Panc1 (cell line): ENCODE results near the gene PPP1R9B. TPM values are rescaled to one million over a fixed set of nuclear protein-coding genes. Genes with fewer than 3 reads are reported as not detected.

Experiments used
- ATAC-seq: fragments of 200-7000 bp; cut with Tn5 transposase; 2 replicates; pipeline ENCODE4 v1.9.1; 2020; ENCODE audit warnings: mild to moderate bottlenecking, moderate library complexity
- BruUV-seq: library from RNA; stranded (reverse); fragments of 400-500 nt; replicated peaks from 2 replicates; lab custom pipeline; 2021; lab: Mats Ljungman, UMichigan
- CTCF ChIA-PET: fragments of 300-600 bp; sonication (Branson Sonifier 250); formaldehyde crosslinking; loops from one replicate; lab custom pipeline; 2022; ENCODE audit warnings: antibody characterized with exemption; lab: Charles Lee
- POLR2A ChIA-PET: fragments of 300-600 bp; sonication (Branson Sonifier 250); formaldehyde crosslinking; loops from one replicate; lab custom pipeline; 2022; ENCODE audit warnings: antibody characterized with exemption; lab: Charles Lee
- DNase-seq: peaks from one replicate; pipeline ENCODE4 v3.0.0-alpha.2; 2010; ENCODE audit warnings: low read depth, low spot score
- H3K27ac ChIP-seq: 2 replicates; pipeline ENCODE4 v1.5.1; 2011; ENCODE audit warnings: mild to moderate bottlenecking, low read length, inconsistent platforms
- H3K27me3 ChIP-seq: fragments of 200-500 bp; sonication (Bioruptor generic); 2 replicates; pipeline ENCODE4 v1.6.0; 2014; ENCODE audit warnings: low read length, inconsistent platforms; ENCODE audit not compliant: control insufficient read depth, insufficient read depth
- H3K36me3 ChIP-seq: fragments of 200-500 bp; sonication (Bioruptor generic); 2 replicates; pipeline ENCODE4 v1.5.1; 2014; ENCODE audit warnings: inconsistent platforms, mild to moderate bottlenecking, low read length, moderate library complexity; ENCODE audit not compliant: control insufficient read depth, insufficient read depth
- H3K4me1 ChIP-seq: 2 replicates; pipeline ENCODE4 v1.5.1; 2011; ENCODE audit warnings: inconsistent platforms, mild to moderate bottlenecking, low read length, moderate library complexity; ENCODE audit not compliant: control insufficient read depth, insufficient read depth
- H3K4me3 ChIP-seq, 2 experiments: 2 replicates each; pipeline ENCODE4 v1.5.1; 2011 to 2012; ENCODE audit warnings: low read depth in 2 of 2, low read length in 2 of 2, mild to moderate bottlenecking in 2 of 2, inconsistent platforms in 1 of 2, moderate library complexity in 1 of 2
- H3K9me3 ChIP-seq: fragments of 200-500 bp; sonication (Bioruptor generic); 2 replicates; pipeline ENCODE4 v1.5.1; 2014; ENCODE audit warnings: low read depth, mild to moderate bottlenecking, inconsistent platforms, low read length, moderate library complexity; ENCODE audit not compliant: control insufficient read depth, insufficient read depth
- CTCF ChIP-seq: fragments of 450-650 bp; IDR thresholded peaks from 2 replicates; pipeline ENCODE4 v1.5.1; 2017; ENCODE audit warnings: mild to moderate bottlenecking
- POLR2AphosphoS5 ChIP-seq: IDR thresholded peaks from 2 replicates; pipeline ENCODE4 v1.6.1; 2012; ENCODE audit warnings: mild to moderate bottlenecking, low read depth, low read length, moderate library complexity
- REST ChIP-seq, 2 experiments: IDR thresholded peaks; 2 replicates each; pipeline ENCODE4 v1.6.1; 2011 to 2012; ENCODE audit warnings: low read depth in 2 of 2, control low read depth in 1 of 2, low read length in 1 of 2, mild to moderate bottlenecking in 1 of 2, moderate library complexity in 1 of 2; ENCODE audit not compliant: insufficient read depth in 1 of 2
- SIN3A ChIP-seq: IDR thresholded peaks from 2 replicates; pipeline ENCODE4 v1.6.1; 2012; ENCODE audit warnings: low read depth, mild to moderate bottlenecking, low read length, moderate library complexity, borderline replicate concordance; ENCODE audit not compliant: insufficient read depth
- TCF7L2 ChIP-seq: IDR thresholded peaks from 2 replicates; pipeline ENCODE4 v1.6.1; 2011; ENCODE audit warnings: mild to moderate bottlenecking, low read depth, low read length, inconsistent platforms
- in situ Hi-C: cut with HindIII; loops from 2 replicates; pipeline ENCODE4 v1.10.0; 2016; ENCODE audit warnings: low sequenced_read_pairs, low pct_unique_long_range_greater_than_20kb
- intact Hi-C: fragments of 100-400 bp; cut with micrococcal nuclease; formaldehyde crosslinking; loops from one replicate; pipeline ENCODE4 v1.10.0; 2022; ENCODE audit not compliant: unreplicated experiment
- total RNA-seq: library from RNA; stranded (reverse); gene quantifications from one replicate; pipeline ENCODE4 v1.2.1, GENCODE V29; 2021; ENCODE audit not compliant: unreplicated experiment

PPP1R9B gene
- total RNA-seq, 1 experiment from 2014 or later = 114 TPM

GRCh38 chr17:50181591-50182560 lies 31.4 kb upstream of the PPP1R9B start:
- BruUV-seq = no TSS peak
- CTCF ChIA-PET = no interaction called here
- no peak for TF ChIP-seq POLR2AphosphoS5
- no peak for TF ChIP-seq SIN3A
- no peak for TF ChIP-seq TCF7L2
- DNase-seq = no peak
- in situ Hi-C loops (no loop called here), intact Hi-C loops (no loop called here)
- POLR2A ChIA-PET = no interaction called here
- no peaks in the 10 kb centered on the region for H3K27me3 ChIP-seq
- H3K27ac ChIP-seq = no peak overlapping the region
- H3K9me3 ChIP-seq = no peaks in the 10 kb centered on the region
- H3K4me3 ChIP-seq = no peak overlapping the region
- ATAC-seq = no peak
- H3K4me1 ChIP-seq = peaks cover 31% of the 10 kb centered on the region
- H3K36me3 ChIP-seq = no peaks in the 10 kb centered on the region

GRCh38 chr17:50181144-50181543 lies 30.7 kb upstream of the PPP1R9B start:
- TF ChIP-seq SIN3A (no peak), POLR2AphosphoS5 (no peak), TCF7L2 (no peak), CTCF (no peak), REST (IDR thresholded peaks at IDR 0.05; ENCODE audit: insufficient read depth in 1 of 2, low read depth in 2 of 2, low read length in 1 of 2) (no peak)
- Histone ChIP-seq H3K27me3 (no peaks in the 10 kb centered on the region), H3K4me1 (peaks cover 35% of the 10 kb centered on the region), H3K27ac (no peak overlapping the region), H3K9me3 (no peaks in the 10 kb centered on the region), H3K4me3 (no peak overlapping the region), H3K36me3 (no peaks in the 10 kb centered on the region)
- CTCF ChIA-PET = no interaction called here
- intact Hi-C loops (no loop called here), in situ Hi-C loops (no loop called here)
- POLR2A ChIA-PET = no interaction called here
- no peak for DNase-seq
- ATAC-seq = no peak
- BruUV-seq = no TSS peak

GRCh38 chr17:50180620-50181019 lies 30.1 kb upstream of the PPP1R9B start:
- TF ChIP-seq POLR2AphosphoS5 (no peak), SIN3A (no peak), TCF7L2 (no peak), REST (IDR thresholded peaks at IDR 0.05; ENCODE audit: insufficient read depth in 1 of 2, low read depth in 2 of 2, low read length in 1 of 2) (no peak), CTCF (no peak)
- CTCF ChIA-PET = no interaction called here
- Histone ChIP-seq H3K4me1 (peaks cover 40% of the 10 kb centered on the region), H3K9me3 (no peaks in the 10 kb centered on the region), H3K27ac (no peak overlapping the region), H3K4me3 (no peak overlapping the region), H3K36me3 (no peaks in the 10 kb centered on the region), H3K27me3 (no peaks in the 10 kb centered on the region)
- no TSS peak for BruUV-seq
- intact Hi-C loops = no loop called here
- no peak for DNase-seq
- ATAC-seq = no peak
- POLR2A ChIA-PET = no interaction called here
- in situ Hi-C loops = no loop called here
